SK-N-SH (cell line): ENCODE measurements around the gene OMP.

Experiments
- CTCF ChIP-seq: fragments of 200-600 bp; sonication (generic); IDR thresholded peaks from 2 replicates; pipeline ENCODE4 v1.6.1; 2017; ENCODE audit warnings: antibody characterized with exemption, mild to moderate bottlenecking, moderate library complexity
- EZH2phosphoT487 ChIP-seq: fragments of 200-600 bp; sonication (generic); IDR thresholded peaks from 2 replicates; pipeline ENCODE4 v1.6.1; 2017; ENCODE audit warnings: low read depth, mixed run types, mild to moderate bottlenecking, antibody characterized with exemption, moderate library complexity, borderline replicate concordance
- FOXM1 ChIP-seq: IDR thresholded peaks from 2 replicates; pipeline ENCODE4 v1.4.0; 2012; ENCODE audit warnings: low read depth, mild to moderate bottlenecking
- MAX ChIP-seq: IDR thresholded peaks from 2 replicates; pipeline ENCODE4 v1.4.0; 2012; ENCODE audit warnings: low read depth
- NFIC ChIP-seq: IDR thresholded peaks from 2 replicates; pipeline ENCODE4 v1.4.0; 2012; ENCODE audit warnings: borderline replicate concordance
- PBX3 ChIP-seq: IDR thresholded peaks from 2 replicates; pipeline ENCODE4; 2012
- POLR2AphosphoS5 ChIP-seq: IDR thresholded peaks from 2 replicates; pipeline ENCODE4 v1.6.1; 2012; ENCODE audit warnings: low read depth, low read length
- RCOR1 ChIP-seq: fragments of 150-350 bp; IDR thresholded peaks from 2 replicates; pipeline ENCODE4 v1.6.1; 2017; ENCODE audit warnings: antibody characterized with exemption, low read length
- REST ChIP-seq: IDR thresholded peaks from 2 replicates; pipeline ENCODE4 v1.6.1; 2012; ENCODE audit warnings: mild to moderate bottlenecking, low read depth, low read length, moderate library complexity
- RFX5 ChIP-seq: IDR thresholded peaks from 2 replicates; pipeline ENCODE4 v1.6.1; 2012; ENCODE audit warnings: mild to moderate bottlenecking, improper control_type of control experiment, low read length
- SMC3 ChIP-seq: IDR thresholded peaks from 2 replicates; pipeline ENCODE4 v1.6.1; 2012; ENCODE audit warnings: low read depth, low read length, improper control_type of control experiment
- TEAD4 ChIP-seq: IDR thresholded peaks from 2 replicates; pipeline ENCODE4 v1.4.0; 2012; ENCODE audit warnings: mild to moderate bottlenecking, borderline replicate concordance; ENCODE audit not compliant: insufficient read depth
- USF2 ChIP-seq: fragments of 150-350 bp; IDR thresholded peaks from 2 replicates; pipeline ENCODE4 v1.6.1; 2017; ENCODE audit warnings: antibody characterized with exemption, low read length, low read depth, borderline replicate concordance
- ZBTB33 ChIP-seq: IDR thresholded peaks from 2 replicates; pipeline ENCODE4 v1.4.0; 2012; ENCODE audit warnings: low read depth, borderline replicate concordance

GRCh38 chr11:77108436-77108835 lies 5.8 kb downstream of the OMP start:
- TF ChIP-seq EZH2phosphoT487 (no peak), CTCF (no peak), ZBTB33 (no peak), REST (no peak), SMC3 (no peak), POLR2AphosphoS5 (no peak), RCOR1 (no peak), MAX (no peak), TEAD4 (no peak), FOXM1 (no peak), USF2 (no peak), NFIC (no peak), RFX5 (no peak), PBX3 (no peak)
